ENCODE data around the gene WWOX.

The WWOX gene

GRCh38 chr16:79011282-79011681 is 911.8 kb downstream of the WWOX start:
- H3K4me3 ChIP-seq (ENCODE audit: low read length) = no peak overlapping the region
- no peak overlapping the region for H3K9ac ChIP-seq (ENCODE audit: low read length)
- no peaks in the 10 kb centered on the region for H3K27me3 ChIP-seq (replicated peaks; ENCODE audit: insufficient read depth, low read length)
- H2AFZ ChIP-seq (ENCODE audit: low read length) = no peak overlapping the region
- H3K4me1 ChIP-seq (ENCODE audit: low read length) = peaks cover 32% of the 10 kb centered on the region
- H4K20me1 ChIP-seq (ENCODE audit: insufficient read depth, low read length) = no peaks in the 10 kb centered on the region
- no peak overlapping the region for H3K4me2 ChIP-seq (ENCODE audit: low read depth, low read length)
- no peaks in the 10 kb centered on the region for H3K9me2 ChIP-seq (replicated peaks; ENCODE audit: insufficient read depth, low read length)
- peaks cover 20% of the 10 kb centered on the region for H3F3A ChIP-seq (ENCODE audit: insufficient read depth, low read length)
- no peaks in the 10 kb centered on the region for H3K79me2 ChIP-seq (ENCODE audit: low read length)
- no peak for TF ChIP-seq EZH2 (optimal IDR thresholded peaks at IDR 0.05; ENCODE audit: low read depth, low read length)
- no peak for TF ChIP-seq CTCF (IDR thresholded peaks at IDR 0.05; ENCODE audit: low read length)
- no peaks in the 10 kb centered on the region for H3K9me3 ChIP-seq (replicated peaks; ENCODE audit: insufficient read depth, low read length)
- no peak for DNase-seq
- no peak overlapping the region for H3K27ac ChIP-seq (ENCODE audit: low read length)
- no peaks in the 10 kb centered on the region for H3K36me3 ChIP-seq (replicated peaks; ENCODE audit: insufficient read depth, low read length)

- H3K4me1 ChIP-seq (ENCODE audit: low read length) = peaks cover 19% of the 10 kb centered on the region
- no peak overlapping the region for H3K9ac ChIP-seq (ENCODE audit: low read length)
- no peaks in the 10 kb centered on the region for H3K79me2 ChIP-seq (ENCODE audit: low read length)
- H3K9me3 ChIP-seq (replicated peaks; ENCODE audit: insufficient read depth, low read length) = no peaks in the 10 kb centered on the region
- H3K27me3 ChIP-seq (replicated peaks; ENCODE audit: insufficient read depth, low read length) = no peaks in the 10 kb centered on the region
- H3F3A ChIP-seq (ENCODE audit: insufficient read depth, low read length) = peaks cover 6% of the 10 kb centered on the region
- no peaks in the 10 kb centered on the region for H4K20me1 ChIP-seq (ENCODE audit: insufficient read depth, low read length)
- no peak overlapping the region for H3K27ac ChIP-seq (ENCODE audit: low read length)
- H2AFZ ChIP-seq (ENCODE audit: low read length) = no peak overlapping the region
- no peak for DNase-seq
- H3K36me3 ChIP-seq (replicated peaks; ENCODE audit: insufficient read depth, low read length) = no peaks in the 10 kb centered on the region
- no peak overlapping the region for H3K4me2 ChIP-seq (ENCODE audit: low read depth, low read length)
- no peak overlapping the region for H3K4me3 ChIP-seq (ENCODE audit: low read length)
- H3K9me2 ChIP-seq (replicated peaks; ENCODE audit: insufficient read depth, low read length) = no peaks in the 10 kb centered on the region
- TF ChIP-seq EZH2 (optimal IDR thresholded peaks at IDR 0.05; ENCODE audit: low read depth, low read length) = no peak
- no peak for TF ChIP-seq CTCF (IDR thresholded peaks at IDR 0.05; ENCODE audit: low read length)
- TF ChIP-seq EZH2phosphoT487 (IDR thresholded peaks at IDR 0.05; ENCODE audit: low read length) = no peak
These were observed 913.4 kb downstream of the WWOX start for GRCh38 chr16:79012671-79013434.

DNA sequence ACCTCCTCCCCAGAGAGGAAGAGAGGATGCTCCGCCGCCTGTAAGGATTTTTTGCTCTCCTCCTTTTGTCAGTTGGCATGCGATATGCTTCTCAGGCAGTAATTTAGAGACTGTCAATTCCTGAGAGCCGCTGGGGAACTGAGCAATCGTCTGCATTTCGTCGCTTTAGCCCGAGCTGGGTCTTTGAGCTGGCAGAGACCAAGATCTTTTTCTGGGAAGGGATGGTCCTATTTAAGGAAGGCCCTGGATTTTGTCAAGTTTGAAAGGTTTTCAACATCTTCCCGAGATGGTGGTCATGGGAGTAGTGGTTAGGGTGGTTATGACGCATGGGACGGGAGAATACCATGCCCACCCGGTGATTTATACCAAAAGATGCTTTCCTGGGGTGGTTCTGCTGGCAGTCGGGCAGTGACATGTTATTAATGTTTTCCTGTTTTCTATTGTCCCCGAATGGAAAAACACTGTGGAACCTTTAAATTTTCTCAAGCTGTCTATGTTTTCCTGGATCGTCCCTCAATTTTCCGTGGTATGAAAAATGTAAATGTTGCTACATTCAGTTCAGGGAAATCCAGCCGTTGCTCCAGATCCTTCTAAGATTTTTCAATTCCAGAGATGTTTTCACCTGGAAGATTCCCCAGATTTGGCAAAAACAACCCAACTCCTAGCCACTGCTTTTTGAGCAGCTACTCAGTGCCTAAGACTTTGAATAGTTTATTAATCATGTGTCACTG is 914.6 kb downstream of the WWOX start:
- Histone ChIP-seq H3K9ac (ENCODE audit: low read length) (no peak overlapping the region), H2AFZ (ENCODE audit: low read length) (no peak overlapping the region), H3F3A (ENCODE audit: insufficient read depth, low read length) (peaks cover 2% of the 10 kb centered on the region), H3K27ac (ENCODE audit: low read length) (no peak overlapping the region), H3K9me3 (replicated peaks; ENCODE audit: insufficient read depth, low read length) (no peaks in the 10 kb centered on the region), H3K9me2 (replicated peaks; ENCODE audit: insufficient read depth, low read length) (no peaks in the 10 kb centered on the region), H3K4me1 (ENCODE audit: low read length) (peaks cover 10% of the 10 kb centered on the region), H3K27me3 (replicated peaks; ENCODE audit: insufficient read depth, low read length) (no peaks in the 10 kb centered on the region), H3K4me2 (ENCODE audit: low read depth, low read length) (no peak overlapping the region), H3K79me2 (ENCODE audit: low read length) (no peaks in the 10 kb centered on the region), H3K4me3 (ENCODE audit: low read length) (no peak overlapping the region), H3K36me3 (replicated peaks; ENCODE audit: insufficient read depth, low read length) (no peaks in the 10 kb centered on the region), H4K20me1 (ENCODE audit: insufficient read depth, low read length) (no peaks in the 10 kb centered on the region)
- TF ChIP-seq EZH2phosphoT487 (IDR thresholded peaks at IDR 0.05; ENCODE audit: low read length) (no peak), CTCF (IDR thresholded peaks at IDR 0.05; ENCODE audit: low read length) (no peak)
- no peak for DNase-seq

Data from MM.1S (cell line).